Measurements from ENCODE around the gene MND1. TPM values are rescaled to one million over a fixed set of nuclear protein-coding genes. Genes with fewer than 3 reads are reported as not detected.
"Not testable (repeated sequence)": the region's sequence is repeated elsewhere in the genome, so short reads cannot be mapped to it uniquely, and the experiment has no call there.

Gene MND1
- total and polyA plus RNA-seq, 2 of the 8 experiments (the other 6 are each of a cell fraction or from before 2014, with no cell fraction given) = 4.4 to 26.2 TPM

DNA sequence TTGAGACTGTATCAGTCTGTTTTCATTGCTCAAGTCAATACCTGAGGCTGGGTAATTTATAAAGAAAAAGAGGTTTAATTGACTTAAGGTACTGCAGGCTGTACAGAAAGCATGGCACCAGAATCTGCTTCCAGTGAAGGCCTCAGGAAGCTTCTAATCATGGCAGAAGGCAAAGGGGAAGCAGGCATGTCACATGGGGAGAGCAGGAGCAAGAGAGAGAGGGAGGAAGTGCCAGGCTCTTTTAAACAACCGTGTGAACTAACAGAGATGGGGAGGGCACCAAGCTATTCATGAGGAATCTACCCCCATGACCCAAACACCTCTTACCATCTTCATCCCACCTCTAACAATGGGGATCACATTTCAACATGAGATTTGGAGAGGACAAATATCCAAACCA is 114.5 kb downstream of the MND1 start (continued):
- TF ChIP-seq GTF2F1 (IDR thresholded peaks at IDR 0.05; ENCODE audit: borderline replicate concordance, low read depth, low read length) (no peak), PHF8 (conservative IDR thresholded peaks at IDR 0.05; ENCODE audit: low read depth, low read length) (no peak), RAD21 (IDR thresholded peaks at IDR 0.05 in 1 of 2, conservative IDR thresholded peaks at IDR 0.05 in 1 of 2; ENCODE audit: low read depth in 2 of 2, low read length in 2 of 2) (no peak)

DNA sequence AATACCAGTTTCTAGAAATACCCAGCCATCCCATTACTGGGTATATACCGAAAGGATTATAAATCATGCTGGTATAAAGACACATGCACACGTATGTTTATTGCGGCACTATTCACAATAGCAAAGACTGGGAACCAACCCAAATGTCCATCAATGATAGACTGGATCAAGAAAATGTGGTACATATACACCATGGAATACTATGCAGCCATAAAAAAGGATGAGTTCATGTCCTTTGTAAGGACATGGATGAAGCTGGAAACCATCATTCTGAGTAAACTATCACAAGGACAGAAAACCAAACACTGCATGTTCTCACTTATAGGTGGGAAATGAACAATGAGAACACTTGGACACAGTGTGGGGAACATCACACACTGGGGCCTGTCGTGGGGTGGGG is 117.1 kb downstream of the MND1 start:
- H3K56ac ChIP-seq (replicated peaks; ENCODE audit: insufficient read length, low read depth, low read length); H3K23ac ChIP-seq (ENCODE audit: insufficient read length); H3K27ac ChIP-seq (ENCODE audit: low read depth, low read length); H2AFZ ChIP-seq (ENCODE audit: low read length); H3K9me3 ChIP-seq (ENCODE audit: insufficient read depth in 2 of 2, low read depth in 1 of 2, low read length in 1 of 2); DNase-seq (ENCODE audit: low read depth in 1 of 2, low spot score in 2 of 2); H4K8ac ChIP-seq (ENCODE audit: extremely low read depth, insufficient read depth, low read length); H3K4ac ChIP-seq (replicated peaks; ENCODE audit: insufficient read length, low read depth, low read length); H3K4me2 ChIP-seq (ENCODE audit: insufficient read depth in 1 of 2, low read depth in 2 of 2, low read length in 2 of 2); CTCF ChIA-PET (ENCODE audit: partially characterized antibody); H2BK120ac ChIP-seq (replicated peaks; ENCODE audit: low read depth, low read length); H3K23me2 ChIP-seq (ENCODE audit: low read depth, low read length); H4K5ac ChIP-seq (ENCODE audit: insufficient read length, low read depth, low read length); POLR2A ChIA-PET (ENCODE audit: partially characterized antibody); H2BK12ac ChIP-seq (ENCODE audit: low read depth, low read length); H2BK5ac ChIP-seq (ENCODE audit: low read depth, low read length); H3K36me3 ChIP-seq (ENCODE audit: control insufficient read depth in 2 of 4, insufficient read depth in 4 of 4, low read length in 3 of 4); H2BK20ac ChIP-seq (ENCODE audit: low read length); H3K18ac ChIP-seq (ENCODE audit: extremely low read depth, low read length); H3K4me3 ChIP-seq (ENCODE audit: extremely low read depth in 1 of 4, insufficient read depth in 2 of 4, low read depth in 3 of 4, low read length in 4 of 4); H4K20me1 ChIP-seq (replicated peaks in 1 of 2; ENCODE audit: control insufficient read depth in 1 of 2, insufficient read depth in 2 of 2, low read length in 2 of 2); H3K79me1 ChIP-seq (ENCODE audit: low read depth, low read length); H4K91ac ChIP-seq (replicated peaks; ENCODE audit: insufficient read length, low read length); H3K9ac ChIP-seq (replicated peaks in 1 of 4; ENCODE audit: extremely low read depth in 1 of 4, low read depth in 3 of 4, low read length in 3 of 4); H3K27me3 ChIP-seq (replicated peaks in 1 of 4; ENCODE audit: control insufficient read depth in 3 of 4, extremely low read depth in 1 of 4, insufficient read depth in 3 of 4, low read length in 3 of 4); H3K14ac ChIP-seq (ENCODE audit: insufficient read length); H3K79me2 ChIP-seq (ENCODE audit: control insufficient read depth in 1 of 2, insufficient read depth in 2 of 2, low read length in 2 of 2); H2AK5ac ChIP-seq (ENCODE audit: low read depth, low read length); H2BK15ac ChIP-seq (ENCODE audit: low read length); FAIRE-seq; H3K4me1 ChIP-seq (replicated peaks in 1 of 4; ENCODE audit: control insufficient read depth in 3 of 4, insufficient read depth in 4 of 4, low read length in 3 of 4): not testable (repeated sequence)
- WGBS, 2 experiments (ENCODE audit: extremely low coverage in 1 of 2, insufficient coverage in 1 of 2, insufficient read length in 1 of 2, insufficient replicate concordance in 2 of 2, low coverage in 1 of 2, low lambda C conversion rate in 2 of 2, missing lambda C conversion rate in 1 of 2) = 77% methylated on average over 3 of the region's 4 CpGs; no CpG with 5 or more reads in 1 of the 2 experiments

Measured in H1 (cell line).